Measurements from ENCODE around the gene IL3. TPM values are rescaled to one million over a fixed set of nuclear protein-coding genes. Genes with fewer than 3 reads are reported as not detected.

The IL3 gene
- total RNA-seq, 1 donor from 2014 or later = not detected

DNA sequence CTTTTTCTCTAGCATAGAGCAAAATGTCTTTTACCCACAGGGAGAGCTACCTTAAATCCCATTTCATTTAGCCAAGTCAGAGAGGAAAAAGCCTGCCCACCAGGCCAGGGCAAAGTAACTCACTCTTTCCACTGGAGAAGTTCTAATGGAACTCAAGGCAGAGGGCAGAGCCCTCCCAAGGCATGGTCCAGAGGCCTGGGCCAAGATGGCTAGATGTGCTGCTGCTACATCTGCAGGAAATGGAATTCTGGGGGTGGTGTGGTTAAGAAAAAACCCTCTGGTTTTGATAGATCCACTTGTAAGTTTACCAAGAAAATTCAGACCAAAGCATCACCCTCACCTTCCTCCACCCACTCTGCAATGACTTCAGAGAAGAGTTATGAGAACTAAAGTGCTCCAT is 50.5 kb downstream of the IL3 start:
- Histone ChIP-seq H4K20me1 (ENCODE audit: insufficient read depth, low read length) (no peaks in the 10 kb centered on the region), H3K79me2 (ENCODE audit: insufficient read depth, low read length) (no peaks in the 10 kb centered on the region), H3K36me3 (ENCODE audit: insufficient read depth, low read length) (no peaks in the 10 kb centered on the region), H3K27ac (ENCODE audit: low read depth, low read length) (peak overlapping the region; percentile 3), H3K4me3 (ENCODE audit: insufficient read depth, low read depth, low read length) (no peak overlapping the region), H3K4me1 (ENCODE audit: insufficient read depth, low read length) (peaks cover 9% of the 10 kb centered on the region), H3K9ac (ENCODE audit: low read length) (no peak overlapping the region), H3K4me2 (ENCODE audit: low read length) (peak overlapping the region; percentile 37), H2AFZ (ENCODE audit: low read depth, low read length) (no peak overlapping the region), H3K27me3 (ENCODE audit: insufficient read depth, low read length) (no peaks in the 10 kb centered on the region), H3K9me3 (ENCODE audit: insufficient read depth, low read depth, low read length) (no peaks in the 10 kb centered on the region)
- H3K27me3 Mint-ChIP-seq (ENCODE audit: low read depth, unreplicated experiment) = no peaks in the 10 kb centered on the region
- H3K4me1 Mint-ChIP-seq (ENCODE audit: low read depth, unreplicated experiment) = peaks cover 11% of the 10 kb centered on the region
- H3K27ac Mint-ChIP-seq (ENCODE audit: unreplicated experiment) = no peak overlapping the region
- FAIRE-seq = no peak
- TF ChIP-seq EZH2 (IDR thresholded peaks at IDR 0.05; ENCODE audit: insufficient read depth, low read length) = no peak
- no peak for TF ChIP-seq CTCF (IDR thresholded peaks at IDR 0.05; ENCODE audit: insufficient read depth, low read depth, low read length)
- H3K36me3 Mint-ChIP-seq (ENCODE audit: low read depth, unreplicated experiment) = no peaks in the 10 kb centered on the region
- no peak overlapping the region for H3K4me3 Mint-ChIP-seq (ENCODE audit: unreplicated experiment)
- peaks cover 8% of the 10 kb centered on the region for H3K9me3 Mint-ChIP-seq (ENCODE audit: unreplicated experiment)
- DNase-seq (ENCODE audit: low read depth) = peak; percentile 91

- H3K27me3 ChIP-seq (ENCODE audit: insufficient read depth, low read length) = no peaks in the 10 kb centered on the region
These were observed 51.7 kb downstream of the IL3 start for GRCh38 chr5:132112111-132112510.

More at GRCh38 chr5:132112111-132112510, 51.7 kb downstream of the IL3 start:
- H3K79me2 ChIP-seq (ENCODE audit: insufficient read depth, low read length) = no peaks in the 10 kb centered on the region
- no peak overlapping the region for H2AFZ ChIP-seq (ENCODE audit: low read depth, low read length)
- Mint-ChIP-seq H3K27me3 (ENCODE audit: low read depth, unreplicated experiment) (no peaks in the 10 kb centered on the region), H3K27ac (ENCODE audit: unreplicated experiment) (no peak overlapping the region), H3K4me3 (ENCODE audit: unreplicated experiment) (no peak overlapping the region), H3K36me3 (ENCODE audit: low read depth, unreplicated experiment) (no peaks in the 10 kb centered on the region), H3K4me1 (ENCODE audit: low read depth, unreplicated experiment) (peaks cover 11% of the 10 kb centered on the region), H3K9me3 (ENCODE audit: unreplicated experiment) (peaks cover 10% of the 10 kb centered on the region)
- peaks cover 9% of the 10 kb centered on the region for H3K4me1 ChIP-seq (ENCODE audit: insufficient read depth, low read length)
- no peak overlapping the region for H3K4me3 ChIP-seq (ENCODE audit: insufficient read depth, low read depth, low read length)
- no peak overlapping the region for H3K9ac ChIP-seq (ENCODE audit: low read length)
- no peak overlapping the region for H3K27ac ChIP-seq (ENCODE audit: low read depth, low read length)
- no peaks in the 10 kb centered on the region for H4K20me1 ChIP-seq (ENCODE audit: insufficient read depth, low read length)
- no peak overlapping the region for H3K4me2 ChIP-seq (ENCODE audit: low read length)
- DNase-seq (ENCODE audit: low read depth) (no peak), FAIRE-seq (no peak)
- H3K36me3 ChIP-seq (ENCODE audit: insufficient read depth, low read length) = no peaks in the 10 kb centered on the region
- TF ChIP-seq CTCF (IDR thresholded peaks at IDR 0.05; ENCODE audit: insufficient read depth, low read depth, low read length) (no peak), EZH2 (IDR thresholded peaks at IDR 0.05; ENCODE audit: insufficient read depth, low read length) (no peak)
- H3K9me3 ChIP-seq (ENCODE audit: insufficient read depth, low read depth, low read length) = no peaks in the 10 kb centered on the region

Other genes starting within 250 kb of the IL3 start
- gene MEIKIN, start 115.0 kb upstream of the IL3 start, total RNA-seq = not detected in 2 replicates
- gene ACSL6, start 49.0 kb upstream of the IL3 start, total RNA-seq = 0.07 TPM in 1 of 2 replicates, not detected in the other
- gene CSF2, start 13.1 kb downstream of the IL3 start, total RNA-seq = not detected in 2 replicates
- gene P4HA2, start 167.2 kb downstream of the IL3 start, total RNA-seq = 214 and 302 TPM in 2 replicates
- 56.6 and 72.4 TPM in 2 replicates for gene PDLIM4, start 197.0 kb downstream of the IL3 start, total RNA-seq
- 4.1 and 4.5 TPM in 2 replicates for gene SLC22A4, start 233.7 kb downstream of the IL3 start, total RNA-seq